GM19351 (cell line): ENCODE data around the gene IL17C.
A peak's percentile ranks its signal among the peaks of the same experiment; 100 is the strongest.

Experiments used
- ATAC-seq: cut with Tn5 transposase; IDR thresholded peaks from one replicate; pipeline ENCODE4 v1.9.1; 2021; ENCODE audit warnings: mild to moderate bottlenecking, moderate library complexity; ENCODE audit not compliant: unreplicated experiment

IL17C gene, protein sequence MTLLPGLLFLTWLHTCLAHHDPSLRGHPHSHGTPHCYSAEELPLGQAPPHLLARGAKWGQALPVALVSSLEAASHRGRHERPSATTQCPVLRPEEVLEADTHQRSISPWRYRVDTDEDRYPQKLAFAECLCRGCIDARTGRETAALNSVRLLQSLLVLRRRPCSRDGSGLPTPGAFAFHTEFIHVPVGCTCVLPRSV

DNA sequence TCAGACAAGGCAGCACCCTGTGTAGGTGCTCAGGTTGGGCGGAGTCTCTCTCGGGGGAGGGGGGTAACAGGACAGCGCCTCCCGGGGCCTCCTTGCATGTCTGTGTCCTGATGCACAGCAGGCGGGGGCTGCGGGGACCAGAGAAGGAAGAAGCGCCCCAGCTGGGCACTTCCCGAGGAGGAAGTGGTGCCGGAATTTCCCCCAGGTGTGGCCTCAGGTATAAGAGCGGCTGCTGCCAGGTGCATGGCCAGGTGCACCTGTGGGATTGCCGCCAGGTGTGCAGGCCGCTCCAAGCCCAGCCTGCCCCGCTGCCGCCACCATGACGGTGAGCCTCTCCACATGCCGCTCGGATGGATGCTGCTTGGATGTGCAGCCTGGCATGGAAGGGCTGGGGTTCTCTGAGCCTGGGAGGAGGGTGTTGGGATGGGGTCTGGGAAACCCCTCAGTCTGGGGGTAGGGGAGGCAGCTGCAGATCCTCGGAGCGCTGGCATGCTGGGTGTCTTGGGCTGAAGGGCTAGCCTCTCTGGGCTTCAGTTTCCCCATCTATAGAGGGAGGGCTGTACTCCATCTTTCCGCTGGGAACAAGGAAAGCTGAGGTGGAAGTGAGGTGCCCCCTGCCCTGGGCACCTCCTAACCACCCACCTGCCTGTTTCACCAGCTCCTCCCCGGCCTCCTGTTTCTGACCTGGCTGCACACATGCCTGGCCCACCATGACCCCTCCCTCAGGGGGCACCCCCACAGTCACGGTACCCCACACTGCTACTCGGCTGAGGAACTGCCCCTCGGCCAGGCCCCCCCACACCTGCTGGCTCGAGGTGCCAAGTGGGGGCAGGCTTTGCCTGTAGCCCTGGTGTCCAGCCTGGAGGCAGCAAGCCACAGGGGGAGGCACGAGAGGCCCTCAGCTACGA lies at the start of gene IL17C:
Gene IL17C, plus strand, starts transcription at position 250 of the 908 bp plus-strand sequence. Its CDS starts 70 bp downstream, at position 320.
- ATAC-seq, result no peak

DNA sequence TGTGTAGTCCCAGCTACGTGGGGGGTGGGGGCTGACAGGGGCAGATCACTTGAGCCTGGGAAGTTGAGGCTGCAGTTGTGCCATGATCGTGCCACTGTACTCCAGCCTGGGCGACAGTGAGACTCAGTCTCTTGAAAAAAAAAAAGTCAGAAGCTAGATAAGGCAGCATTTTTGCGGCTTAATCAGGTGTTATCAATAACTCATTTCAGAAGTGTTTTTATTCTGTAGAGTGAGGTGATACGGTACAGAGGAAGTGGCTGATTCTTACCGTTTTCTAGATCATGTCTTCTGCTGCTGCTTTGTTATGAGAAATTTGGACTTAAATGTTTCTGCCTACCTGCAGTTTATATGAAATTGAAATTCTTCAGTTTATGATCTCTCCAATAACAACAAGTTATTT lies 49.6 kb upstream of the IL17C start:
- no peak for ATAC-seq

DNA sequence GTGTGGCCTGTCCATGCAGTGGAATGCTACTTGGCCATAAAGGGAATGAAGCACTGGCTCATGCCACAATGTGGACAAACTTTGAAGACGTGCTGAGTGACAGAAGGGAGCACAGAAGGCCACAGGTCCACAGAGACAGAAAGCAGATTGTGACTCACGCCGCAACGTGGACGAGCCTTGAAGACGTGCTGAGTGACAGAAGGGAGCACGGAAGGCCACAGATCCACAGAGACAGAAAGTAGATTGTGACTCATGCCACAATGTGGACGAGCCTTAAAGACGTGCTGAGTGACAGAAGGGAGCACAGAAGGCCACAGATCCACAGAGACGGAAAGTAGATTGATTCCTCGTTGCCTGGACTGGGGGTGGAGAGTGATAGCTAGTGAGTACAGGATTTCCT lies 48.9 kb upstream of the IL17C start:
- no peak for ATAC-seq

DNA sequence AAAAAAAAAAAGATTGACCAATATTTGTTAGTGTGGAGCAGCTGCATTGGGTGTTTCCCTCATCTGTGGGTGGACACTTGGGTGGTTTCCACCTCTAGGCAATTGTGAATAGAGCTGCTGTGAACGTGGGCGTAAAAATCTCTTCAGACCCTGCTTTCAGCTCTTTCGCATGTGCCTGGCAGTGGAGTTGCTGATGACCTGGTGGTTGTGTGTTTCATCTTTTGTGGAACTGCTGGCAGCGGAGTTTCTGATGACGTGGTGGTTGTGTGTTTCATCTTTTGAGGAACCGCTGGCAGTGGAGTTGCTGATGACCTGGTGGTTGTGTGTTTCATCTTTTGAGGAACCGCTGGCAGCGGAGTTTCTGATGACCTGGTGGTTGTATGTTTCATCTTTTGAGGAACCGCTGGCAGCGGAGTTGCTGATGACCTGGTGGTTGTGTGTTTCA lies 46.8 kb upstream of the IL17C start:
- ATAC-seq, result peak; percentile 73

DNA sequence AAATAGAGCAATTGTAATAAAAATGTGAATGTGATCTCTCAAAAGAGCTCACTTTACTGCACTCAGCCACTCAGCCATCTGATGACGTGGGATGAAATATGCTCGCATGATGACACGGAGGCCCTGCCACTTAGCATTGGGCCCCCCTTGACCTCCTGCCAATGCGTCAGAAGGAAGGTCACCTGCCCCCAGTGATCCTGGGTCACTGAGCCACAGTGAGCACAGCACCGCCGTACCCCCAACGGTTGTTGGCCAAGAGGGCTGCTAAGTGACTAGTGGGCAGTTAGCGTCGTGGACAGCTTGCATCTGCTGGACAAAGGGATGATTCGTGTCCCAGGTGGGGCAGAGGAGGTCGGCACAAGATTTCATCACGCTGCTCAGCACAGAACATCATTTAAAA lies 45.3 kb upstream of the IL17C start:
- ATAC-seq, result no peak

DNA sequence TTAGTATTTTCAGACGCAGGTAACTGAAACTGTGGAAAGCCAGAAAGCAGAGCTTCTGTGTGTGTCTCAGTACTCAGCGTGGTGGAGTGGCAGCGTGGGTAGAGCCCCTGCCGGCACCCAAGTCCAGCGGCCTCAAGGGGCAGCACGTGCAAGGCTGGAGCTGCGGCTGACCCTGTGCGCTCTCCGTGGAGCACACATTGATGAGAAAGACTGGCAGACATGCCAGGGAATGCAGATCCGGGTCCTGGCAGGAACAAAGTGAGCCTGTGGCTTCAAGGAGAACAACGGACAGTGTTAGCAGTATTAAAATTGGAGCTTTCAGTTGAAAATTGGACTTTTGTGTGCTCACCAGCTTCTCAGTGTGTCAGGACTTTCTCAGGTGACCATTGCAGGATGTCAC lies 44.9 kb upstream of the IL17C start:
- no peak for ATAC-seq

DNA sequence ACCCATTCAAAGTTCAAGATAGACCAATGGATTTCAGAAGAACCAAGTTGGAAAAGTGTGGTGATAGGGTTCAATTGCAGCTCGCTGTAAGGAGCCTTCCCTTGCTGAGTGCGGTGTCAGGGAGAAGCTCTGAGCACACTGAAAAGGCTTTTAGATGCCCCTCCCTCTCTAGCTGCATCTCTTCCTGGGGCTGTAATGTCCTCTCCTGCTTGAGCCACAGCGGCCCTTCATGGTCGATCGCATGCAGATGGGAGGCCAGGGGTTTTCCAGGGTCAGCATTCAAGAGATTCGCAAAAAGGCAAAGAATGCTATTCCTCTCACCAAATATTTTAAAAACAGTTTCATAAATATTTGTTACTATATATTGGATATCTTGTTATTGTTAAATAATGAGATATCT lies 44.5 kb upstream of the IL17C start:
- no peak for ATAC-seq

DNA sequence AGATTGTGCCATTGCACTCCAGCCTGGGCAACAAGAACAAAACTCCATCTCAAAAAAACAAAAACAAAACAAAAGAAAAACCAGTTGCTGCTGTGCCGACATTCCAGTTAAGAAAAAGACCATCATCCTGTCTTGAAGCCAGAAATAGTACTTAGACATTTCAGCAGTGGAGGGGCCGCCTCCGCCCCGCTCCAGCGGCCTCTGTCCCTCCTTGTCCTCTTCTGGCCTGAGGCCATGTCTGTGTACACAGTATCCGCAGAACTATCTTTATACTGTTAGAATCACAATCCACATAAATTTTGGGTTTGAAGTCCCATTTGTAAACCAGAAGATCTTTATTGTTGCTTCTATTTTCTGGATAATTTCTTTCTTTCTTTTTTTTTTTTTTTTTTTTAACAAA lies 43.3 kb upstream of the IL17C start:
- no peak for ATAC-seq

DNA sequence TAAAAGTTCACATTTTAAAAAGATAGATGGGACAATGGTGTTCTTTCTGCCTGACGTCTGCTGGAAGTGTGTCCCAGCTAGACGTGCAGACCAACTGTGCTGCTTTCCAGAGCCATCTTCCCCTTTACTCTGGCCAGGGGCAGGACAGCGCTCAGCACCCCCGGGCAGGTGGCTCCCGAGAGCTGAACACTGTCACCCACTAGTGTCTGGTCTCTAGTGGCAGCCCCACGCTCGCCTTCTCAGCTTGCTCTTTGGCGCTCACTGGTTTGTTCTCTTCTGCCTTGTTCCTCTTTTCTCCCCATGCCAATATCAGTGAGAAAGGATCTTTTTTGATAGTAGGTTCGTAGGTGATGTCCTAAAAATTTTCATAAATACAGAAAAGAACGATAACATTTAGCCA lies 42.5 kb upstream of the IL17C start:
- no peak for ATAC-seq

DNA sequence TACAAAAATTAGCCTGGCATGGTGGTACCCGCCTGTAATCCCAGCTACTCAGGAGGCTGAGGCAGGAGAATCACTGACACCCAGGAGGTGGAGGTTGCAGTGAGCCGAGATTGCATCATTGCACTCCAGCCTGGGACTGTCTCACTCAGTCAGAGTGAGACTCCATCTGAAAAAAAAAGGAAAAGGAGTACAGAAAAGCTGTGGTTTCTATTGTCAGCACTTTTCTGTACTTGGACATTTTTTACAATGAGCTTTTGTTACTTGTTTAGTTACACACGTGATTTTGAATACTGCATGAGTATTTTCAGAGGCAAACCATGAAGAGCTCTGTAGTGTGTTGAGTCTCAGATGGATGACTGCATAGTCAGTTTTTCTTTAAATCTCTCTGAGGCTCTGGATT lies 41.9 kb upstream of the IL17C start:
- ATAC-seq, result no peak

DNA sequence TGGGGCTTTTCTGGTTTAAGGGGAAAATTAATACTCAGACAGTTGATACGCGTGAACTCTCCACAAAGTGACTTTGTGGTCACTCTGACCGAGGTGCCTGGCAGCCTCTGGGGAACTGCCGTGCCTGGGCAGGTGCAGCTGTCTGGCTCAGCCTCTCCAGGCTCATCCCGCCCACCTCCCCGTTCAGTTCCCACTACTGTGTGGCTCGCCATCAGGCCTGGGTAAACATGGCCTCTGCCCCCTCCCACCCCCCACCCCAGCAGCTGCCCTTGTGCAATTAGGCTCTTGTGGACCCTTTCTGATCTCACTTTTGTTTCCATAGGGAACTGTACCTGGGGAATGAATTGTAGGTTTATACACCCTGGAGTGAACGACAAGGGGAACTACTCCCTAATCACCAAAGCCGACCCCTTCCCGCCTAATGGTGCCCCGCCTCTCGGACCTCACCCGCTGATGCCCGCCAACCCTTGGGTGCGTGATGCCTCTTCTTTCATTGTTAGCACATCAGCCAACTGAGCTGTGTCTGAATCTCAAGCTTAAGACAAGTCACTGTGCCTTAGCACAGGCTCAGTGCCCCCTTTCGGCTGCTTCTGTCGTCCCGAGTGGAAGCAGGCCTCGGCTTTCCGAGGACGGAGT lies 40.4 kb upstream of the IL17C start:
- no peak for ATAC-seq

DNA sequence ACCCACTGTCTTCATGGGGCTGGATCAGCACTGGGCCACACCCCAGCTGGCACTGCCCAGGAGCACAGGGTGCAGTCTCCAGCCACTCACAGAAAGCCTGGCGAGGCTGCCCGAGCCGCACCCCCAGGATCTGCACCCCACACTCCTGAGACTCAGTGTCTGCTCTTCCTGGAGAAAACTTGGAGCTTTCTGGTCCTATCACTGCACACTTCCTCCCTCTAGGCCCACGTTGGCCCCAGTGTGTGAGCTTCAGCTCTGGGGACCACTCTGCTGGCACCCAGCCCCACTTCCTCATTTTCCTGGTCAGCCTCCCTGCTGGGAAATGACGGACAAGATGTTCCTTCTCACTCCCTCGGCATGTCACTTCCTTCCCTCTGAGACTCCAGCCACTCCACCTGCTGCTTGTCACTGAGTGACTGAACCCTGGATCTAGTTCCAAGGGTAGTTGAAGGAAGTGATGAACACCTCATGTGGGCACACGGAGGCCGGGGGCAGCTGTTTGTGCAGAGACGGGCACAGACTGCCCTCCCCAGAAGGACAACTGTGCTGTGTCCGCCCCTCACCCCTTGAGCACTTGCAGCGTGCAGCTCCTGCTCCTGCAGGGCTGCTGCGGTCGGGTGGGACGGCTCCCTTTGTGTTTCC lies 39.2 kb upstream of the IL17C start:
- no peak for ATAC-seq

DNA sequence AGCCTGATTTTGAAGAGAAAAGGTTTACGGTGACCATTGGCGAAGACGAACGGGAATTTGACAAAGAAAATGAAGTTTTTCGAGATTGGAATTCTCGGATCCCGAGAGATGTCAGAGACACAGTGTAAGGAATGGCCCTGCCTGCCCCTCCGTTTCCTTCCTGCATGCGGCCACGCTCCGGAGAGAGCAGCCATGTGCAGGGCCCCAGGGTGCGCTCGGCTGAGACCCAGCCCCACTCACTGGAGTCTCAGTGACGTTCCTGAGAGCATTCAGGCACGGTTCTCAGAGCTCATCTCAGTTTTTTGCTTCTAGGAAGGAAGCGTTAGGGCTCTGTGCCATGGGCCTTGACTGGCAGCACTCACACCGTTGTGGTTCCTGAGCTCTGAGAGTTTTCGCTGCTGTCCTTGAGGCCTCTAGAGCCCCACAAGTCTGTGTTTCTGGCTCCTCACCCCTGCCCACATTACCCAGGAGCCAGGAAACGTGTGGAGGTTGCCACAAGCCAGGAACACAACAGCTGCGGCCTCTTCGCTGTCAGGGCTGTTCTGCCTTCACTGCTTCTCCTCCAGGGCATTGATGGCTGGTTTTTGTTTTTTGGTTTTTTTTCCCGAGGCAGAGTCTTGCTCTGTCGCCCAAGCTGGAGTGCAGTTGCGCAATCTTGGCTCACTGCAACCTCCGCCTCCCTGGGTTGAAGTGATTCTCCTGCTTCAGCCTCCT lies 38.4 kb upstream of the IL17C start:
- ATAC-seq, result no peak

DNA sequence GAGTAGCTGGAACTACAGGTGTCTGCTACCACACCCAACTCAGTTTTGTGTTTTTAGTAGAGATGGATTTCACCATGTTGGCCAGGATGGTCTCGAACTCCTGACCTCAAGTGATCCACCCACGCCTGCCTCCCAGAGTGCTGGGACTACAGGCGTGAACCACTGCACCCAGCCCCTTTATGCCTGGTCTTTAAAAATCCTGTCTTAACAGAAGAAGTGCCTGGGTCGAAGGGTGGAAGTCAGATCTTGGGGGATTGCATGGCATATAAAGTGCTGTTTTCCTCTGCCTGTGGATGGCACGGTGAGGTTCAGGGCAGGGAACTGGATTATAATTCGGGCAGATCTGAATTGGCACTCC lies 37.9 kb upstream of the IL17C start:
- ATAC-seq, result no peak

DNA sequence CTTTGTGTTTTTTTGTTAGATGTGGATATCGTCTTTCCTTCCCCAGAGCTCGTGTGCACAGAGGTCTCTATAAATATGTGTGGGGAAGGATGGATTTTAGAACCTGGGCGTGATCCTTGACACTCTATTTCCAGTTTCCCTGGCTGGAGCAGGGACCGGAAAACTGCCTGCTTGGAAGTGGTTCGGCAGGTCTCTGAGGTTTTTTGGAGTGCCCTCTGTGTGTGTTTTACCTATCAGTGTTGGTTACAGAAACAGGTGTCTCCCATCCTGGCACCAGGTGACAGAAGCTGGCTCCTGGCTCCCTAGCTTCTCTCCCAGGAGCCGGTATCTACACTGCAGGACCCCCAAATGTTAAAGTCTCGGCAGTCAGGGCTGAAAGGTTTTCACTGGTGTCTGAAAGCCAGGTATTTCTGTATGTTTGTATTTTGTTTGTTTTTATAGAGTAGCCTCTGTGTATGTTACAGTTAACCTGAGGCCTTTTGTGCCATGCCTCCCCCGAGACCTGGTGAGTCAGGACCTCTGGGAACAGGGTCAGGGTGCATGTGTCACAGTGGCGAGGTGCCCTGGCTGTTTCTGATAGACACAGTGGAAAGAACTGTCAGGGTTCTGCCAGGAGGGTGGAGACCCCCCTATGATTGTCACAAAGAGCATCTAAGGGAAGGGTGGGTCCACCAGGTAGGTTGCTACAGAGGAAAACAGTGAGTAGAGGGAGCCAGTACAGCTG lies 36.9 kb upstream of the IL17C start:
- ATAC-seq, result no peak

DNA sequence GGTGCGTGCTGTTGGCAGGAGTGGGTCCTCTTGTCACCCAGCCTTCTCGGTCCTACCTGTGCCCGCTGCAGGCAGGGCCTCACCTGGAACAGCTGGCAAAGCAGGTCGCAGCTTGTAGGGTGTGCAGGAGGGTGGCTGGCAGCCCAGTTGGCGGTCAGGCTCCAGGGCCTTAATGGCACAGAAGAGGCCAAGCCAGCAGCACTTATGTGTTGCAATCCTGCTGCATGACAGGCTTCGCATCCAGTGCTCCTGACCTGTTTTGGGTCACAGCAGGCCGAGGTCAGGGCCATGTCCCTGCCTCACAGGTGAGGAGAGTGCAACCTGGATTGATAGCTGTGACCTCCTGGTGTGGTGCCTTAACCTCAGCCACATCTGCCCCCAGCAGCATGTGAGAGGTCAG lies 36.3 kb upstream of the IL17C start:
- ATAC-seq, result no peak

DNA sequence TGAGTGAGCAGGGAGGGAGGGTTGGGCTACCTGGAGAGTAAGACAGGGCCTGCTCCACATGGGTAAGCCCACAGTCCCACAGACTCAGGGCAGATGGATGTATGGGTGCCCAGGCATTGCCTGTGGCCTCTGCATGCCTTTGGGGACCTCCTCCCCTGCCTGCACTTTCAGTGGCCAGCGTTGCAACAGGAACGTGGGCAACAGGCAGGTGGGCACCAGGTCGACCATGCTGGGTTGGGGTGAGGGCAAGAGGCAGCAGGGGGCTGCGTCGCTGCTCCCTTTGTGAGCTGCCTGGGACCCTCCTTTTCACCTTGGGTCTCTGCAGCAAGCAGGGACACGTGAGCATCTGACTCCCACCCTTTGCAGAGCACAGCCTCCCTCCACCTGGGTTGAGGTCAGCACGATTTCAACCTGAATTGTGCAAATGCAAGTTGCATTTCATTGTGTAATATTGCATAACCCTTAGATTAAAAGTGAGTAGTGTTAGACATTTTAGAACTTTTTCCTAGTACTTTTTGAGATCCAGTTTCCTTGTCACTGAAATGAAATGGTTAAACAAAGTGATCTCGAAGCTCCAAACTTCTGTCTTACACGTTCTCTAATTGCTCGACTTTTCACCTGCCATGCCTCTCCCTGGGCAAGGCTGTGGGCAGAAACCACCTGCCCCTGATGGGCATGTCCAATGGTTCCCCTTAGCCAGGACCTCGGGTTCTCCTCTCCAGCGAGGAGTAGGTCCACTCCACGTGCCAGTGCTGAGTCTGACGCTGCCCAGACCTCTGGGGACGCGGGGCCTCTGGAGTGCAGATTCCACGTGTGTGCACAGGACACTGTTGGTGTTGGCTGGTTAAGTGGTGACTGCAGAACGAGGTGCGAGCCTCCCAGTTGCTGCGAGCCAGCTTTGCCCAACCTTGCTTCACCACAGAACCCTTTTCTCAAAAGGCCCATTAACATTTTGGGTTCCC lies 32.9 kb upstream of the IL17C start:
- no peak for ATAC-seq

DNA sequence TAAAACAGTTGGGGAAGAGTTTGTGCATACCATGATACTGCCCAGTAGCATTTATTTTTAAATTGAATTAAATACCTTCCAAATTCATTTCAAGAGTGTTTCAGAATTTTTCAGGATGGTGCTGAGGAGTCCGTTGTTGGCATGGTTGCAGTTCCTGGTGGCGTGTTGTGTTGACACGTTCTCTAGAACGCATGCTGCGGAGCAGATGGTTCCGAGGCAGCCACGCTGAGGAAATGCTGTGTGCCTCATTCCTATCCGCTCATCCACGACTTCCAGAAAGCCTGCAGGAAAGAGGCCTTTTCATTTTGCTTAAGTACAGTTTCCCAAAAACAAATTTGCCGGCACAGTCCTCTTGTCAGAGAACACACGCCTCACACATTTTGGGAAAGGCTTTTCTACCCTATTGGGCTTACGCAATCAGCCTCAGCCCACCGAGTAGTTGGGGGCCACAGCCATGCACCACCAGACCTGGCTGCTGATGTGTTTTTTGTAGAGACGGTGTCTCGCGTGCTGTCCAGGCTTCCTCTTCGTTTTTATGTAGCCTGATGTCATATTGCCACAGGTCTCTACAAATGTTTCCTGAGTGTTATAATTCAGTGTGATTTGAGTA lies 32.1 kb upstream of the IL17C start:
- ATAC-seq, result no peak

DNA sequence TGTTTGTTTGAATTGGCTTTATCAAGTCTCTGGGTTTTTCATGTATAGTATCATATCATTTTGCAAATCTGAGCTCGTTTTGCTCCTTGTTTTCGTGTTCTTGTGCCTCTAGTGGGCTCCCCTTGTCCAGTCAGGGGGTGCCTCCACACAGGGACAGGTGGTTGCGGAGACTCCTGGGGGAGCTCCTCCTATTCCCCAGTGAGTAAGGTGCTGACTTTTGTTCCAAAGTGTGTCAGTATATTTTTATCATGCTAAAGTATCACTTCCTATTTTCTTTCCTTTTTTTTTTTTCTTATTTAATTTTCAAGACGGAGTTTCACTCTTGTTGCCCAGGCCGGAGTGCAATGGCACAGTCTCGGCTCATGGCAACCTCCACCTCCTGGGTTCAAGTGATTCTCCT lies 30.3 kb upstream of the IL17C start:
- no peak for ATAC-seq
